Lower leg skin (tissue), 3 donors: Measurements from ENCODE around the gene GALNT2.

Experiments used
- POLR2A ChIP-seq, 2 donors: fragments of 450-650 bp; IDR thresholded peaks; one replicate each; pipeline ENCODE4 v1.6.1; 2016 to 2017; ENCODE audit warnings: antibody characterized with exemption in 2 of 2, mild to moderate bottlenecking in 1 of 2, moderate library complexity in 1 of 2
- TF ChIP-seq, protein P1 (sequence below), 3 donors: fragments of 450-650 bp; IDR thresholded peaks; one replicate each; pipeline ENCODE4 v1.5.1; 2016; ENCODE audit warnings: antibody characterized with exemption in 3 of 3, mild to moderate bottlenecking in 3 of 3, moderate library complexity in 2 of 3

DNA sequence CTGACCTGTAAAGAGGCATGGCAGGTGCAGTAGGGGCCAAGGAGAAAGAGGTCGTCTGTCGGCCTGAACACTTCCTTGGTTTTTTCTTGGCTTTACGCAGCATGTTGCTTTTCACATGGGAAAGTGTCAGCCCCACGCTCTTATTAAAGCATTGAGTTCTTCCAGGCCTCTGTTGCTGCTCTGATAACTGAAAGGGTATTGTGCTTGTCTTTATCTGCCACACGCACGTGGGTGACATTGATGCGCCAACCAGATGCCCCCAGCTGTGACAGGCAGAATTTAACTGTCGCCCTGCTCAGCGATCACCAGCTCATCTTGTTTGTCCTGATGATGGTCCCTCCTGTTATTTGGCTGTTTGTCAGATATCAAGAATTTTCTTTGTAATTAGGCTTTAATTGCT lies 76.5 kb downstream of the GALNT2 start:
- no peak for TF ChIP-seq POLR2A (IDR thresholded peaks at IDR 0.05)
- TF ChIP-seq, protein P1, sequence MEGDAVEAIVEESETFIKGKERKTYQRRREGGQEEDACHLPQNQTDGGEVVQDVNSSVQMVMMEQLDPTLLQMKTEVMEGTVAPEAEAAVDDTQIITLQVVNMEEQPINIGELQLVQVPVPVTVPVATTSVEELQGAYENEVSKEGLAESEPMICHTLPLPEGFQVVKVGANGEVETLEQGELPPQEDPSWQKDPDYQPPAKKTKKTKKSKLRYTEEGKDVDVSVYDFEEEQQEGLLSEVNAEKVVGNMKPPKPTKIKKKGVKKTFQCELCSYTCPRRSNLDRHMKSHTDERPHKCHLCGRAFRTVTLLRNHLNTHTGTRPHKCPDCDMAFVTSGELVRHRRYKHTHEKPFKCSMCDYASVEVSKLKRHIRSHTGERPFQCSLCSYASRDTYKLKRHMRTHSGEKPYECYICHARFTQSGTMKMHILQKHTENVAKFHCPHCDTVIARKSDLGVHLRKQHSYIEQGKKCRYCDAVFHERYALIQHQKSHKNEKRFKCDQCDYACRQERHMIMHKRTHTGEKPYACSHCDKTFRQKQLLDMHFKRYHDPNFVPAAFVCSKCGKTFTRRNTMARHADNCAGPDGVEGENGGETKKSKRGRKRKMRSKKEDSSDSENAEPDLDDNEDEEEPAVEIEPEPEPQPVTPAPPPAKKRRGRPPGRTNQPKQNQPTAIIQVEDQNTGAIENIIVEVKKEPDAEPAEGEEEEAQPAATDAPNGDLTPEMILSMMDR (IDR thresholded peaks at IDR 0.05) = no peak
